PC-3 (cell line): ENCODE measurements around the gene VSTM2L.

Source experiments
- CTCF ChIP-seq: fragments of 300-600 bp; sonication (generic); conservative IDR thresholded peaks from 2 replicates; pipeline ENCODE4 v1.5.1; 2017; ENCODE audit warnings: antibody characterized with exemption, low read depth, mild to moderate bottlenecking, low read length
- EZH2 ChIP-seq: fragments of 300-600 bp; sonication (generic); IDR thresholded peaks from one replicate; pipeline ENCODE4 v1.6.1; 2017; ENCODE audit warnings: antibody characterized with exemption, mild to moderate bottlenecking, low read length; ENCODE audit not compliant: unreplicated experiment

GRCh38 chr20:37973059-37973910 is 70.4 kb downstream of the VSTM2L start:
- TF ChIP-seq CTCF (no peak), EZH2 (no peak)
